ENCODE measurements around the gene TMEM100. TPM values are rescaled to one million over a fixed set of nuclear protein-coding genes. Genes with fewer than 3 reads are reported as not detected.

Gene TMEM100
- total and polyA plus RNA-seq, 2 donors (not counting 3 experiments of a cell fraction or from before 2014, with no cell fraction given): not detected

GRCh38 chr17:55673743-55674506 lies 48.7 kb downstream of the TMEM100 start:
- H3K9me1 ChIP-seq (replicated peaks; ENCODE audit: control insufficient read depth, extremely low read depth, insufficient read depth, low read length): no peaks in the 10 kb centered on the region
- intact Hi-C loops (cut with micrococcal nuclease): no loop called here
- H3K4me2 ChIP-seq (ENCODE audit: insufficient read depth, low read length): no peak overlapping the region
- POLR2A ChIA-PET: no interaction called here
- DNase-seq (ENCODE audit: low read depth, low spot score) (no peak), FAIRE-seq (no peak)
- H3K9me3 ChIP-seq (replicated peaks; ENCODE audit: control insufficient read depth, insufficient read depth, low read length): no peaks in the 10 kb centered on the region
- CTCF ChIA-PET: interaction anchor here (1.0 kb wide), 1 partner anchor 148 kb away, joined by 3 read pairs; no protein-coding TSS in a partner anchor
- no peak overlapping the region for H2AFZ ChIP-seq (ENCODE audit: low read depth, low read length)
- TF ChIP-seq CTCF (IDR thresholded peaks at IDR 0.05; ENCODE audit: extremely low read depth in 1 of 2, insufficient read depth in 1 of 2, low read depth in 1 of 2, low read length in 2 of 2) (no peak), POLR2AphosphoS5 (IDR thresholded peaks at IDR 0.05; ENCODE audit: insufficient read depth, low read depth, low read length) (no peak), MAX (IDR thresholded peaks at IDR 0.05; ENCODE audit: insufficient read depth, insufficient read length) (no peak), MYC (IDR thresholded peaks at IDR 0.05; ENCODE audit: low read depth, low read length) (no peak), JUN (IDR thresholded peaks at IDR 0.05; ENCODE audit: borderline replicate concordance, insufficient read depth, insufficient read length, low read depth) (no peak), FOS (IDR thresholded peaks at IDR 0.05; ENCODE audit: borderline replicate concordance, insufficient read depth, low read length) (no peak), POLR2A (IDR thresholded peaks at IDR 0.05; ENCODE audit: low read depth, low read length) (no peak), EZH2 (IDR thresholded peaks at IDR 0.05; ENCODE audit: borderline replicate concordance, low read depth, low read length, severe bottlenecking) (no peak), GATA2 (IDR thresholded peaks at IDR 0.05; ENCODE audit: insufficient read depth, insufficient read length, low read depth, low read length) (no peak)
- H3K9ac ChIP-seq (replicated peaks; ENCODE audit: extremely low read depth, insufficient read depth, low read length): no peak overlapping the region
- no peaks in the 10 kb centered on the region for H3K36me3 ChIP-seq (ENCODE audit: control insufficient read depth in 2 of 2, extremely low read depth in 1 of 2, insufficient read depth in 2 of 2, low read length in 2 of 2)
- H3K27me3 ChIP-seq (ENCODE audit: control insufficient read depth in 2 of 2, insufficient read depth in 2 of 2, low read length in 2 of 2): peaks cover 8 to 11% of the 10 kb centered on the region in 2 experiments
- H3K4me3 ChIP-seq (replicated peaks in 1 of 3; ENCODE audit: insufficient read depth in 1 of 3, low read depth in 1 of 3, low read length in 3 of 3): no peak overlapping the region
- H3K27ac ChIP-seq (ENCODE audit: insufficient read depth, low read depth, low read length): no peak overlapping the region
- no peaks in the 10 kb centered on the region for H3K79me2 ChIP-seq (ENCODE audit: control insufficient read depth, insufficient read depth, low read length)
- no peaks in the 10 kb centered on the region for H3K4me1 ChIP-seq (ENCODE audit: control insufficient read depth, extremely low read depth, insufficient read depth, low read length)
- no peaks in the 10 kb centered on the region for H4K20me1 ChIP-seq (replicated peaks; ENCODE audit: control insufficient read depth, extremely low read depth, insufficient read depth, low read length)
- dilution Hi-C loops (cut with MboI; ENCODE audit: extremely low pct_ligation_motif_present, low sequenced_read_pairs): no loop called here
- no TSS peak for BruUV-seq (replicated peaks)

All from endothelial cell of umbilical vein (primary cell).